ENCODE measurements around the gene TBC1D17. TPM values are rescaled to one million over a fixed set of nuclear protein-coding genes. Genes with fewer than 3 reads are reported as not detected.

Gene TBC1D17
- total RNA-seq, 2 experiments from 2014 or later = 42.3 to 47.6 TPM

Other genes with a start within 250 kb of the TBC1D17 start
- gene RRAS, start 237.6 kb upstream of the TBC1D17 start, total RNA-seq = 10 to 100 TPM; 17.8 to 18.1 TPM
- 10 to 100 TPM; 65.3 to 66.4 TPM for gene SCAF1, start 235.5 kb upstream of the TBC1D17 start, total RNA-seq
- gene IRF3, start 211.8 kb upstream of the TBC1D17 start, total RNA-seq = 100 to 1,000 TPM; 163 to 174 TPM
- gene BCL2L12, start 211.8 kb upstream of the TBC1D17 start, total RNA-seq = 10 to 100 TPM; 71.2 to 74.3 TPM
- 100 to 1,000 TPM; 103 to 108 TPM for gene PRMT1, start 200.4 kb upstream of the TBC1D17 start, total RNA-seq
- gene ADM5, start 188.1 kb upstream of the TBC1D17 start, total RNA-seq = 1 to 10 TPM; 2.6 to 2.9 TPM
- 1 to 10 TPM; 1.9 to 2.9 TPM for gene CPT1C, start 186.6 kb upstream of the TBC1D17 start, total RNA-seq
- under 1 TPM; 0.63 to 0.86 TPM for gene TSKS, start 114.4 kb upstream of the TBC1D17 start, total RNA-seq
- gene AP2A1, start 110.7 kb upstream of the TBC1D17 start, total RNA-seq = 10 to 100 TPM; 78.0 to 79.2 TPM
- 10 to 100 TPM; 13.7 to 13.9 TPM for gene FUZ, start 64.4 kb upstream of the TBC1D17 start, total RNA-seq
- gene MED25, start 59.4 kb upstream of the TBC1D17 start, total RNA-seq = 10 to 100 TPM; 65.3 to 67.9 TPM
- 10 to 100 TPM; 69.3 to 71.7 TPM for gene PTOV1, start 26.5 kb upstream of the TBC1D17 start, total RNA-seq
- 100 to 1,000 TPM; 121 to 129 TPM for gene PNKP, start 10.1 kb upstream of the TBC1D17 start, total RNA-seq
- 10 to 100 TPM; 20.2 to 23.0 TPM for gene AKT1S1, start 347 bp upstream of the TBC1D17 start, total RNA-seq
- 10 to 100 TPM; 25.7 to 26.4 TPM for gene IL4I1, start 19.2 kb downstream of the TBC1D17 start, total RNA-seq
- 10 to 100 TPM; 19.6 to 20.0 TPM for gene ATF5, start 51.5 kb downstream of the TBC1D17 start, total RNA-seq
- 100 to 1,000 TPM; 113 to 114 TPM for gene NUP62, start 51.8 kb downstream of the TBC1D17 start, total RNA-seq
- gene SIGLEC11, start 83.5 kb downstream of the TBC1D17 start, total RNA-seq = not detected
- 10 to 100 TPM; 80.0 to 80.6 TPM for gene VRK3, start 147.7 kb downstream of the TBC1D17 start, total RNA-seq
- gene ZNF473, start 148.3 kb downstream of the TBC1D17 start, total RNA-seq = 1 to 10 TPM; 8.0 to 8.1 TPM